ENCODE results near the gene SLC22A23. TPM values are rescaled to one million over a fixed set of nuclear protein-coding genes. Genes with fewer than 3 reads are reported as not detected.

Gene SLC22A23
- total and polyA plus RNA-seq, 12 donors = 2.3 to 18.5 (median 5.3) TPM

GRCh38 chr6:3283641-3284435 is 173.0 kb downstream of the SLC22A23 start:
- DNase-seq = peak in 1 of 7 donors; percentile 4
- H3K4me1 ChIP-seq (replicated peaks in 1 of 2) = peaks cover 0 to 5% of the 10 kb centered on the region in 2 donors
- no peak overlapping the region for H3K27ac ChIP-seq
- intact Hi-C loops (cut with DNase I) = loop anchor here in 1 of 2 donors (5.0 kb wide), 1 partner anchor 173 kb away; the partner anchor contains the start of gene SLC22A23
- no peaks in the 10 kb centered on the region for H3K36me3 ChIP-seq (replicated peaks in 1 of 2)
- no peaks in the 10 kb centered on the region for H3K27me3 ChIP-seq
- no peak for TF ChIP-seq CTCF (IDR thresholded peaks at IDR 0.05)
- no peak for TF ChIP-seq POLR2A (IDR thresholded peaks at IDR 0.05)
- H3K4me3 ChIP-seq = no peak overlapping the region
- WGBS, 4 donors = 89 to 92% (median 90%) methylated on average over 16 to 23 of the region's 23 CpGs
- H3K9me3 ChIP-seq (replicated peaks in 1 of 3) = no peaks in the 10 kb centered on the region

GRCh38 chr6:3283241-3283640 is 173.6 kb downstream of the SLC22A23 start:
- no peaks in the 10 kb centered on the region for H3K27me3 ChIP-seq
- H3K9me3 ChIP-seq (replicated peaks in 1 of 3) = no peaks in the 10 kb centered on the region
- no peak overlapping the region for H3K4me3 ChIP-seq
- peak in 2 of 7 donors; percentile 1 to 5 for DNase-seq
- no peak overlapping the region for H3K27ac ChIP-seq
- peaks cover 0 to 5% of the 10 kb centered on the region in 2 donors for H3K4me1 ChIP-seq (replicated peaks in 1 of 2)
- no peaks in the 10 kb centered on the region for H3K36me3 ChIP-seq (replicated peaks in 1 of 2)
- 86 to 97% (median 92%) methylated on average over 6 to 10 of the region's 10 CpGs for WGBS, 4 donors
- TF ChIP-seq CTCF (IDR thresholded peaks at IDR 0.05) (no peak), POLR2A (IDR thresholded peaks at IDR 0.05) (no peak)
- intact Hi-C loops (cut with DNase I) = loop anchor here in 1 of 2 donors (5.0 kb wide), 1 partner anchor 174 kb away; the partner anchor contains the start of gene SLC22A23

GRCh38 chr6:3282476-3283236 is 174.2 kb downstream of the SLC22A23 start:
- DNase-seq = peak in 3 of 7 donors; percentile 3 to 16 (median 11)

More at GRCh38 chr6:3282476-3283236, 174.2 kb downstream of the SLC22A23 start:
- WGBS, 4 donors = 92 to 93% (median 92%) methylated on average over 20 of the region's 20 CpGs
- intact Hi-C loops (cut with DNase I) = loop anchor here in 1 of 2 donors (5.0 kb wide), 1 partner anchor 175 kb away; the partner anchor contains the start of gene SLC22A23
- H3K9me3 ChIP-seq (replicated peaks in 1 of 3) = no peaks in the 10 kb centered on the region
- no peaks in the 10 kb centered on the region for H3K36me3 ChIP-seq (replicated peaks in 1 of 2)
- H3K27me3 ChIP-seq = no peaks in the 10 kb centered on the region
- H3K27ac ChIP-seq = peak overlapping the region in 2 of 5 donors; percentile 33 to 71
- TF ChIP-seq POLR2A (IDR thresholded peaks at IDR 0.05) = no peak
- no peak for TF ChIP-seq CTCF (IDR thresholded peaks at IDR 0.05)
- peaks cover 0 to 5% of the 10 kb centered on the region in 2 donors for H3K4me1 ChIP-seq (replicated peaks in 1 of 2)
- no peak overlapping the region for H3K4me3 ChIP-seq

Data from adrenal gland (tissue), 12 donors.